IMR-90 (cell line): ENCODE results near the gene PGA5. TPM values are rescaled to one million over a fixed set of nuclear protein-coding genes. Genes with fewer than 3 reads are reported as not detected.

Source experiments
- ATAC-seq: fragments of 200-7000 bp; cut with Tn5 transposase; 2 replicates; pipeline ENCODE4 v1.9.1; 2020; ENCODE audit warnings: low read depth, mild to moderate bottlenecking, moderate library complexity
- BruUV-seq: library from RNA; stranded (reverse); fragments of 400-500 nt; replicated peaks from 2 replicates; lab custom pipeline; 2021; lab: Mats Ljungman, UMichigan
- CTCF ChIA-PET: fragments of 300-600 bp; formaldehyde crosslinking; extraction: SDS; loops from one replicate; lab custom pipeline; 2021; ENCODE audit warnings: antibody characterized with exemption; lab: Yijun Ruan, JAX
- POLR2A ChIA-PET: fragments of 300-600 bp; sonication (Branson Sonifier 250); formaldehyde crosslinking; loops from one replicate; lab custom pipeline; 2022; ENCODE audit warnings: antibody characterized with exemption; ENCODE audit not compliant: unreplicated experiment; lab: Charles Lee
- DNase-seq: peaks from one replicate; pipeline ENCODE4 v3.0.0; 2013
- H2AFZ ChIP-seq: replicated peaks from 2 replicates; pipeline ENCODE3; 2013; ENCODE audit warnings: low read length, mild to moderate bottlenecking; ENCODE audit not compliant: poor library complexity
- H2AK5ac ChIP-seq: 2 replicates; pipeline ENCODE4 v1.6.1; 2013; ENCODE audit warnings: low read depth, low read length, inconsistent platforms
- H2AK9ac ChIP-seq: replicated peaks from 2 replicates; pipeline ENCODE3; 2013; ENCODE audit warnings: mild to moderate bottlenecking, low read depth, low read length, moderate library complexity; ENCODE audit not compliant: poor library complexity
- H2BK120ac ChIP-seq: 2 replicates; pipeline ENCODE4 v1.6.1; 2013; ENCODE audit warnings: low read depth, low read length, inconsistent platforms
- H2BK15ac ChIP-seq: 3 replicates; pipeline ENCODE4 v1.6.1; 2013; ENCODE audit warnings: low read depth, low read length, inconsistent platforms
- H2BK20ac ChIP-seq: 2 replicates; pipeline ENCODE4 v1.6.1; 2013; ENCODE audit warnings: low read depth, mild to moderate bottlenecking, inconsistent platforms, low read length, moderate library complexity
- H2BK5ac ChIP-seq: 2 replicates; pipeline ENCODE4 v1.6.1; 2013; ENCODE audit warnings: mild to moderate bottlenecking, low read depth, low read length, inconsistent platforms; ENCODE audit not compliant: poor library complexity, severe bottlenecking
- H3K14ac ChIP-seq: replicated peaks from 2 replicates; pipeline ENCODE4 v1.6.1; 2013; ENCODE audit warnings: low read depth, low read length, inconsistent platforms
- H3K18ac ChIP-seq: 2 replicates; pipeline ENCODE4 v1.6.1; 2013; ENCODE audit warnings: low read depth, low read length, control low read depth
- H3K23ac ChIP-seq: 2 replicates; pipeline ENCODE4 v1.6.1; 2013; ENCODE audit warnings: low read depth, low read length, inconsistent platforms
- H3K27ac ChIP-seq: 2 replicates; pipeline ENCODE4 v1.5.1; 2013; ENCODE audit warnings: mild to moderate bottlenecking, control low read depth, low read length; ENCODE audit not compliant: insufficient read depth
- H3K27me3 ChIP-seq: 2 replicates; pipeline ENCODE4 v1.6.1; 2013; ENCODE audit warnings: low read length; ENCODE audit not compliant: control insufficient read depth, insufficient read depth
- H3K36me3 ChIP-seq: 2 replicates; pipeline ENCODE4 v1.6.1; 2013; ENCODE audit warnings: low read length, mixed read lengths; ENCODE audit not compliant: control insufficient read depth, insufficient read depth
- H3K4ac ChIP-seq: 2 replicates; pipeline ENCODE4 v1.6.1; 2013; ENCODE audit warnings: low read depth, low read length, inconsistent platforms
- H3K4me1 ChIP-seq: 2 replicates; pipeline ENCODE4 v1.6.1; 2013; ENCODE audit warnings: low read length, mixed read lengths; ENCODE audit not compliant: control insufficient read depth, insufficient read depth
- H3K4me2 ChIP-seq: 2 replicates; pipeline ENCODE4 v1.6.1; 2013; ENCODE audit warnings: low read depth, mild to moderate bottlenecking, control low read depth, low read length, moderate library complexity
- H3K4me3 ChIP-seq: 2 replicates; pipeline ENCODE4 v1.5.1; 2013; ENCODE audit warnings: low read depth, mild to moderate bottlenecking, control low read depth, low read length, moderate library complexity; ENCODE audit not compliant: insufficient read depth
- H3K56ac ChIP-seq: 2 replicates; pipeline ENCODE4 v1.6.1; 2013; ENCODE audit warnings: low read length, inconsistent platforms; ENCODE audit not compliant: insufficient read depth; ENCODE audit errors: extremely low read depth
- H3K79me1 ChIP-seq, 2 experiments: 2 replicates each; pipeline ENCODE4 v1.6.1; 2013; ENCODE audit warnings: low read length in 2 of 2, inconsistent platforms in 1 of 2, low read depth in 1 of 2
- H3K9ac ChIP-seq: 2 replicates; pipeline ENCODE4 v1.6.1; 2013; ENCODE audit warnings: low read depth, low read length, control low read depth
- H3K9me1 ChIP-seq: 2 replicates; pipeline ENCODE4 v1.6.1; 2013; ENCODE audit warnings: low read length, inconsistent platforms; ENCODE audit not compliant: insufficient read depth
- H3K9me3 ChIP-seq: 2 replicates; pipeline ENCODE4 v1.6.1; 2013; ENCODE audit warnings: low read length; ENCODE audit not compliant: control insufficient read depth, insufficient read depth
- H4K20me1 ChIP-seq: 2 replicates; pipeline ENCODE4 v1.6.1; 2013; ENCODE audit warnings: low read length, inconsistent platforms; ENCODE audit not compliant: insufficient read depth
- H4K5ac ChIP-seq: 2 replicates; pipeline ENCODE4 v1.6.1; 2013; ENCODE audit warnings: mild to moderate bottlenecking, low read depth, low read length, control low read depth
- H4K8ac ChIP-seq, 2 experiments: 2 replicates each; pipeline ENCODE4 v1.6.1; 2013; ENCODE audit warnings: low read depth in 2 of 2, low read length in 2 of 2, control low read depth in 1 of 2, inconsistent platforms in 1 of 2
- H4K91ac ChIP-seq: 2 replicates; pipeline ENCODE4 v1.6.1; 2013; ENCODE audit warnings: low read depth, low read length, inconsistent platforms; ENCODE audit not compliant: insufficient read depth
- BHLHE40 ChIP-seq: fragments of 150-350 bp; IDR thresholded peaks from 2 replicates; pipeline ENCODE4 v1.6.1; 2016; ENCODE audit warnings: mild to moderate bottlenecking, low read depth, low read length
- CEBPB ChIP-seq: IDR thresholded peaks from 2 replicates; pipeline ENCODE4 v1.6.1; 2012; ENCODE audit warnings: low read depth, low read length, improper control_type of control experiment
- CHD1 ChIP-seq: IDR thresholded peaks from 2 replicates; pipeline ENCODE4 v1.6.1; 2012; ENCODE audit warnings: low read depth, low read length, improper control_type of control experiment
- FOS ChIP-seq: fragments of 150-350 bp; IDR thresholded peaks from 2 replicates; pipeline ENCODE4 v1.6.1; 2016; ENCODE audit warnings: low read depth, low read length
- MAFK ChIP-seq: IDR thresholded peaks from 2 replicates; pipeline ENCODE4 v1.6.1; 2012; ENCODE audit warnings: low read depth, low read length, improper control_type of control experiment
- MAZ ChIP-seq: IDR thresholded peaks from 2 replicates; pipeline ENCODE4 v1.6.1; 2012; ENCODE audit warnings: low read depth, mild to moderate bottlenecking, low read length, improper control_type of control experiment, moderate library complexity, borderline replicate concordance
- MXI1 ChIP-seq: IDR thresholded peaks from 2 replicates; pipeline ENCODE4 v1.6.1; 2012; ENCODE audit warnings: low read depth, mild to moderate bottlenecking, low read length, moderate library complexity, borderline replicate concordance
- NFE2L2 ChIP-seq: fragments of 150-350 bp; IDR thresholded peaks from 2 replicates; pipeline ENCODE4 v1.6.1; 2016; ENCODE audit warnings: low read depth, mild to moderate bottlenecking, low read length
- POLR2A ChIP-seq: IDR thresholded peaks from 2 replicates; pipeline ENCODE4 v1.6.1; 2012; ENCODE audit warnings: mild to moderate bottlenecking, low read depth, low read length
- RAD21 ChIP-seq: IDR thresholded peaks from 2 replicates; pipeline ENCODE4 v1.6.1; 2012; ENCODE audit warnings: low read length, improper control_type of control experiment
- RCOR1 ChIP-seq: IDR thresholded peaks from 2 replicates; pipeline ENCODE4 v1.6.1; 2012; ENCODE audit warnings: mild to moderate bottlenecking, low read length, improper control_type of control experiment; ENCODE audit not compliant: insufficient replicate concordance
- RFX5 ChIP-seq: IDR thresholded peaks from 2 replicates; pipeline ENCODE4 v1.8.0; 2012; ENCODE audit warnings: low read depth, mild to moderate bottlenecking, low read length, moderate library complexity
- SMC3 ChIP-seq: fragments of 150-350 bp; IDR thresholded peaks from 2 replicates; pipeline ENCODE4 v1.6.1; 2016; ENCODE audit warnings: low read depth, mild to moderate bottlenecking, antibody characterized with exemption, low read length, moderate library complexity
- WGBS, 2 experiments: methylation state at CpG; one replicate each; pipeline versions ENCODE4 v1.1.5 to v1.1.7; 2013; ENCODE audit warnings: missing lambda C conversion rate in 2 of 2; ENCODE audit not compliant: insufficient read length in 1 of 2; ENCODE audit errors: extremely low coverage in 2 of 2; 5-methylcytosine and 5-hydroxymethylcytosine counted together
- dilution Hi-C: fragments of 300-500 bp; cut with HindIII; formaldehyde crosslinking; loops from one replicate; pipeline ENCODE4 v1.14.3; 2018; ENCODE audit warnings: low sequenced_read_pairs; ENCODE audit not compliant: unreplicated experiment
- in situ Hi-C: fragments of 300-500 bp; cut with MboI; formaldehyde crosslinking; loops from 3 replicates; pipeline ENCODE4 v1.14.3; 2019; ENCODE audit warnings: low sequenced_read_pairs, inconsistent platforms, mixed read lengths
- intact Hi-C: fragments of 100-400 bp; cut with micrococcal nuclease; formaldehyde crosslinking; loops from 2 replicates; pipeline ENCODE4 v1.10.0; 2022
- polyA plus RNA-seq, 3 experiments: library from polyadenylated mRNA; depleted of rRNA; stranded (reverse); fragments of >200 nt; gene quantifications; 2 replicates each; pipeline ENCODE4 v1.2.3, GENCODE V29; 2012; ENCODE audit warnings: low replicate concordance in 1 of 3
- total RNA-seq: library from RNA; depleted of rRNA; stranded (reverse); fragments of >200 nt; gene quantifications from 2 replicates; pipeline ENCODE4 v1.2.3, GENCODE V29; 2012
- TF ChIP-seq, protein P1 (sequence below): fragments of 150-350 bp; IDR thresholded peaks from 2 replicates; pipeline ENCODE4 v1.6.1; 2017; ENCODE audit warnings: mild to moderate bottlenecking, antibody characterized with exemption, low read length, low read depth
- TF ChIP-seq, protein P2 (sequence below): conservative IDR thresholded peaks from 2 replicates; pipeline ENCODE4 v1.5.1; 2012; ENCODE audit warnings: mild to moderate bottlenecking, low read depth, low read length, improper control_type of control experiment
- TF ChIP-seq, protein P3 (sequence below): fragments of 150-350 bp; IDR thresholded peaks from 2 replicates; pipeline ENCODE4 v1.6.1; 2016; ENCODE audit warnings: low read depth, mild to moderate bottlenecking, low read length, moderate library complexity, borderline replicate concordance

The PGA5 gene
- total and polyA plus RNA-seq, 2 of the 4 experiments (the other 2 are of a cell fraction): not detected

DNA sequence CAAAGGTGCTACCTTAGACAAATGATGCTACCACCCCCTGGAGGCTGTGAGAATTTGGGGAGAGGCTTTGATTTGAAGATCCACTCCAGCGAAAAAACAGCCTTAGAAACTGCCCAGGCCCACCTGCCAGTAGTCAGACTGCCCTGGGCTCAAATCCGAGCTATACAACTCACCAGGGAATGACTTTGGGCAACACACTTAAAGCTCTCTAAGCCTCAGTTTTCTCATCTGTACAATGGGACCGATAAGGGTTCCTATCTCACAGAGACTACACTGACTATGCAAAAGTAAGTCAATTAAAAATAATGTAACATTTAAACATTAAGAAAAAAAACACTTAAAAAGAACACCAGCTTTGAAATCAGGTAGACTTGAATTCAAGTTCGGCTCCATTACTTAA is 34.2 kb downstream of the PGA5 start:
- dilution Hi-C loops: no loop called here
- Histone ChIP-seq H2BK120ac (no peak overlapping the region), H4K5ac (no peak overlapping the region), H3K56ac (no peak overlapping the region), H3K9me1 (no peaks in the 10 kb centered on the region), H3K27me3 (no peaks in the 10 kb centered on the region; the same call in 1 of the 2 replicates), H2AK9ac (no peak overlapping the region), H3K79me1 (no peaks in the 10 kb centered on the region), H3K4me1 (peaks cover under 1% of the 10 kb centered on the region), H2BK20ac (no peak overlapping the region), H4K8ac (no peak overlapping the region), H2AK5ac (no peak overlapping the region), H4K91ac (no peak overlapping the region), H2BK5ac (no peak overlapping the region), H3K9me3 (no peaks in the 10 kb centered on the region), H3K23ac (no peak overlapping the region), H3K9ac (no peak overlapping the region), H3K4me3 (no peak overlapping the region), H3K14ac (no peak overlapping the region), H2AFZ (no peak overlapping the region), H3K4ac (no peak overlapping the region), H3K36me3 (no peaks in the 10 kb centered on the region; the same call in 1 of the 2 replicates), H3K18ac (no peak overlapping the region), H3K4me2 (no peak overlapping the region), H3K27ac (no peak overlapping the region), H4K20me1 (no peaks in the 10 kb centered on the region), H2BK15ac (no peak overlapping the region)
- ChIA-PET POLR2A (no interaction called here), CTCF (no interaction called here)
- no TSS peak for BruUV-seq
- no peak for ATAC-seq
- no peak for TF ChIP-seq POLR2A
- TF ChIP-seq BHLHE40: no peak
- TF ChIP-seq SMC3: no peak
- TF ChIP-seq RFX5: no peak
- TF ChIP-seq CEBPB: no peak
- no peak for TF ChIP-seq MXI1
- no peak for TF ChIP-seq FOS
- no peak for TF ChIP-seq NFE2L2
- TF ChIP-seq RCOR1: no peak
- no peak for TF ChIP-seq CHD1
- no peak for TF ChIP-seq RAD21
- TF ChIP-seq MAFK: no peak
- TF ChIP-seq, protein P1, sequence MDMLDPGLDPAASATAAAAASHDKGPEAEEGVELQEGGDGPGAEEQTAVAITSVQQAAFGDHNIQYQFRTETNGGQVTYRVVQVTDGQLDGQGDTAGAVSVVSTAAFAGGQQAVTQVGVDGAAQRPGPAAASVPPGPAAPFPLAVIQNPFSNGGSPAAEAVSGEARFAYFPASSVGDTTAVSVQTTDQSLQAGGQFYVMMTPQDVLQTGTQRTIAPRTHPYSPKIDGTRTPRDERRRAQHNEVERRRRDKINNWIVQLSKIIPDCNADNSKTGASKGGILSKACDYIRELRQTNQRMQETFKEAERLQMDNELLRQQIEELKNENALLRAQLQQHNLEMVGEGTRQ: no peak
- no peak for TF ChIP-seq MAZ
- TF ChIP-seq, protein P2, sequence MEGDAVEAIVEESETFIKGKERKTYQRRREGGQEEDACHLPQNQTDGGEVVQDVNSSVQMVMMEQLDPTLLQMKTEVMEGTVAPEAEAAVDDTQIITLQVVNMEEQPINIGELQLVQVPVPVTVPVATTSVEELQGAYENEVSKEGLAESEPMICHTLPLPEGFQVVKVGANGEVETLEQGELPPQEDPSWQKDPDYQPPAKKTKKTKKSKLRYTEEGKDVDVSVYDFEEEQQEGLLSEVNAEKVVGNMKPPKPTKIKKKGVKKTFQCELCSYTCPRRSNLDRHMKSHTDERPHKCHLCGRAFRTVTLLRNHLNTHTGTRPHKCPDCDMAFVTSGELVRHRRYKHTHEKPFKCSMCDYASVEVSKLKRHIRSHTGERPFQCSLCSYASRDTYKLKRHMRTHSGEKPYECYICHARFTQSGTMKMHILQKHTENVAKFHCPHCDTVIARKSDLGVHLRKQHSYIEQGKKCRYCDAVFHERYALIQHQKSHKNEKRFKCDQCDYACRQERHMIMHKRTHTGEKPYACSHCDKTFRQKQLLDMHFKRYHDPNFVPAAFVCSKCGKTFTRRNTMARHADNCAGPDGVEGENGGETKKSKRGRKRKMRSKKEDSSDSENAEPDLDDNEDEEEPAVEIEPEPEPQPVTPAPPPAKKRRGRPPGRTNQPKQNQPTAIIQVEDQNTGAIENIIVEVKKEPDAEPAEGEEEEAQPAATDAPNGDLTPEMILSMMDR: no peak
- TF ChIP-seq, protein P3, sequence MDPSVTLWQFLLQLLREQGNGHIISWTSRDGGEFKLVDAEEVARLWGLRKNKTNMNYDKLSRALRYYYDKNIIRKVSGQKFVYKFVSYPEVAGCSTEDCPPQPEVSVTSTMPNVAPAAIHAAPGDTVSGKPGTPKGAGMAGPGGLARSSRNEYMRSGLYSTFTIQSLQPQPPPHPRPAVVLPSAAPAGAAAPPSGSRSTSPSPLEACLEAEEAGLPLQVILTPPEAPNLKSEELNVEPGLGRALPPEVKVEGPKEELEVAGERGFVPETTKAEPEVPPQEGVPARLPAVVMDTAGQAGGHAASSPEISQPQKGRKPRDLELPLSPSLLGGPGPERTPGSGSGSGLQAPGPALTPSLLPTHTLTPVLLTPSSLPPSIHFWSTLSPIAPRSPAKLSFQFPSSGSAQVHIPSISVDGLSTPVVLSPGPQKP: no peak
- DNase-seq: no peak
- 83% methylated on average over 1 of the region's 4 CpGs; no CpG with 5 or more reads in 1 of the 2 experiments for WGBS, 2 experiments
- in situ Hi-C loops: no loop called here
- intact Hi-C loops: no loop called here
